NCI-H526 treated with DMSO at 0.1 percent for 48 hours (cell line): ENCODE measurements around the gene BLM.

ENCODE experiments used
- DNase-seq: peaks from one replicate; lab custom pipeline; 2025; lab: John Stamatoyannopoulos, UW

The BLM gene

DNA sequence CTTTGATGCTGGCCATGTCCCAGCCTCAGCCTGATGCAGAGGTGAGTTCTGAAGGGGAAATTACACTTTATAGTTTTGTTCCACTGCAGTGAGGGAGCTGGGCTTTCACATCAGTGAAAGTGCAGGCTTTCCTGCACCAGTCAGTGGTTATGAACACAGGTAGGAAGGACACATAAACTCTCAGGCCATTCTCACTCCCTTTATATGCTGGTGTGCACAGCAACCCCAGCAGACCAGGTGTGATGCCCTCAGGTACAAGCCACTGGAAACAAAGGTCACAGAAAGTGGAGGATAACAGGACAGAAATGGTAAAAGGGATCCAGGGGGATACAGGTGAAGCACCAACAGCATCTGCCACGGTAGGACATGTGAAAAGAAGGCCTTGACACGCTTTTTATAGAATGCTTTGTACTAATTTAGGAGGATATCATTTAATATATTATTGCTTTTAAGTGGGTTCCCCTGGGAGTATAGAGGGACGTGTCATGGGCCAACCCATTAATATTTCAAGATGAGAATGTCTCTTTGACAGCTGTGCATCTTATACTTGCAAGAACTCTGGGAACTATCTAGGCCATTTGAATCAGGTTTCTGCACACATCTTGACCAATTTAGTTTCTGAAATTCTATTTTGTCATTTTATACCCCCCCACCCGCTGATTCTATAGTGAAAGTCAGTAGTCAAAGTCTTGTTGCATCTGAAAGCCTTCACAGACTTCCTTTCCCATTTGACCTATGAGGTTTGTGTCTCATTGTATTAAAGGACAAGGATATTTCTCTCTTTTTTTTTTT is 25.0 kb upstream of the BLM start:
- no peak for DNase-seq

DNA sequence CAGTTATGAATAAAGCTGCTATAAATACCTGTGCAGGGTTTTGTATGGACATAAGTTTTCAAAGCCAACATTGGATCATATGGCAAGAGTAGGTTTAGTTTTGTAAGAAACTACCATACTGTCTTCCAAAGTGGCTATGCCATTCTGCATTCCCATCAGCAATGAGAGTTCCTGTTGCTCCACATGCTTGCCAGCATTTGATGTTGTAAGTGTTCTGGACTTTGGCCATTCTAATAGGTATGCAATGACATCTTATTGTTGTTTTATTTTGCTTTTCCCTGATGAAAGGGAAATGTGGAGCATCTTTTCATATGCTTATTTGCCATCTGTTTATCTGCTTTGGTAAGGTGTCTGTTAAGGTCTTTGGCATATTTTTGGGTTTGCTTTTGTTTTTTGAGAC is 22.2 kb upstream of the BLM start:
- DNase-seq: no peak

DNA sequence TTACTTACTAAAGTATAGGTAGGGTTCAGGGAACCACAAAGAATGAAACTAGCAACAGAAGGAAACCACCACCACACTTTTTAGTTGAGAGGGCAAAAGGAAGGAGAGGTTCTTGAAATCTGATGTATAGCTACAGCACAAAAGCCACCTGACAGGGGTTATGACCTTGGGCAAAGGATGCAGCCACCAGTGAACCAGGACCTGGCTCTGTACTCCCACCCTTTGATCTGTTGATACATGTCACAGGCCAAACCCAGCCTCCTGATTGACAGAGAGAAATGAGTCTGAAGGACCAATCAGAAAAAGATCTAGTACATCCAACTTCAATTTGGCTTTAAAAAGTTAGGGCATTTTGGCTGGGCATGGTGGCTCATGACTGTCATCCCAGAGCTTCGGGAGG is 20.0 kb upstream of the BLM start:
- no peak for DNase-seq

DNA sequence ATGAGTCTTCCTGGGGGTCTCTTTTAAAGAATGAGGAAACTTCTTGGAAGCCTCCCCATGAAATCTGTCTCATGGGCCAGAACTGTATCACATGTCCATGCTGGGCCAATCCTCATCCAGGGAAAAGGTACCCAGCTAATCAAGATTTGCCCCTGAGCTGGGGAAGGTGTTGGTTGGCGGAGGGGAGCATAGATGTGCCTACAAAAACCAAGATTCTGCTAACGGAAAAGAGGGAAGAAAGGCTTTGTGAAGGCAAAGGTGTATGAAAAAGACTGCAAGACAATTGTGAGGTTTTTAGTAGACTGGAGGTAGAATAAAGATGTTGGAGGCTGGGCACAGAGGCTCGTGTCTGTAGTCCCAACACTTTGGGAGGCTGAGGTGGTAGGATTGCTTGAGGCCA is 18.5 kb upstream of the BLM start:
- DNase-seq: no peak

DNA sequence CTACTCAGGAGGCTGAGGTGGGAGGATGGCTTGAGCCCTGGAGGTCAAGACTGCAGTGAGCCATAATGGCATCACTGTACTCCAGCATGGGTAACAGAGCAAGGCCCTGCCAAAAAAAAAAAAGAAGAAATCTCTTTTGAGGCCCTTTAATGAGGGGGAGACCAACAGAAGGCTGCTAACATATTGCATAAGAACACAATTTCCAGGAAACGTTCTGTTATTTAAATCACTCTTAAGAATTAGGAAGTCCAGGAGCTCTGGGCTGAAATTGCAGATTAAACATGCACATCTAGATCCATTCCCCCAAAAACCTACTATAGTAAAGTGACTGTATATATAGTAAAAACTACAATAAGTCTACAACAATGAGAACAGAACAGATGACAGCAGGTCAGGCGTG is 16.1 kb upstream of the BLM start:
- no peak for DNase-seq

DNA sequence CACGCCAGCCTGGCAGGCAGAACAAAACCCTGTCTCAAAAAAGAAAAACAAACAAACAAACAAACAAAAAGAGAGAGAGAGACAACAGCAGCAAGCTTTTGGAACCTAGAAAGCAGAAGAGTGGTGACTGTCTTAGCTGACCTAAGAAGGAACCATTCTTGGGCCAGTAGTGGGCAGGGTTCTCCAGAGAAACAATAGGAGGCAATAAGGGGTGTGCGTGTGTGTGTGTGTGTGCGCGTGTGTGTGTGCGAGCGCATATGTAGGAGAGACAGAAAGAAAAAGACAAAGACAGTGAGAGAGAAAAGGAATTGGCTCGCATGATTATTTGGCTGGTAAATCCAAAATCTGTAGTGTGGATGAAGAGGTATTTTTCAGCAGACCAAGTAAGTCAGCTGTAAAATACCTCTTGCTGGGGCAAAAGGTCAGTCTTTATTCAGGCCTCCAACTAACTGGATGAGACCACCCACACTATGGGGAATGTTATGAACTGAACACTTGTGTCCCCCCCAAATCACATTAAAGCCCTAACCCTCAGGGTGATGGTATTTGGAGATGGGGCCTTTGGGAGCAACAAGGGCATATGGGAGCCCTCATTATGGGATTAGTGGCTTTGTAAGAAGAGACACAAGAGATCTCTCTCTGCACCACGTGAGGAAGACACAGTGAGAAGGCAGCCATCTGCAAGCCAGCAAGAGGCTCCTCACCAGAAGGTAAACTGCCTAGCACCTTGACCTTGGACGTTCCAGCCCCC is 15.1 kb upstream of the BLM start:
- no peak for DNase-seq

- DNase-seq: no peak
These were observed 13.7 kb upstream of the BLM start for GRCh38 chr15:90703455-90703854.

- DNase-seq: no peak
These were observed 11.9 kb upstream of the BLM start for GRCh38 chr15:90705212-90705611.

GRCh38 chr15:90706394-90707327 is 10.5 kb upstream of the BLM start:
- DNase-seq: no peak

GRCh38 chr15:90707489-90707888 is 9.7 kb upstream of the BLM start:
- no peak for DNase-seq

DNA sequence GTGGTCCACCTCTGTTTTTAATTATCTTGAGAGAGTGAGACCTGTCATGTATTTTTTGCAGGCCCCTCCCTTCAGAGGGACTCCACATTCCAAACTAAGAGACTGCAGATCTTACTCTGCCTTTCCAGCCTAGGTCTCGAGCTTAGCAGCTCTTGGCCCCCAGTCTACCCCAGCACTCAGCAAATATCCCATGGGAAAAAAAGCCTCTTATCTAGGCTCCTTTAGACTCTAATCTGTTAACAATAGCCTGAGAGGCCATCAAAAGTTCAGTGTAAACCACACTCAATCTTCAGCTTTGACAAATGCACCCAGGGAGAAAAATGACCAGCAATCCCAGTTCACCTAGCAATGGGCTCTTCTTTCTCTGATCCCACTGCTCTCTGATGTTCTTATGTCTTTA is 8.6 kb upstream of the BLM start:
- no peak for DNase-seq

DNA sequence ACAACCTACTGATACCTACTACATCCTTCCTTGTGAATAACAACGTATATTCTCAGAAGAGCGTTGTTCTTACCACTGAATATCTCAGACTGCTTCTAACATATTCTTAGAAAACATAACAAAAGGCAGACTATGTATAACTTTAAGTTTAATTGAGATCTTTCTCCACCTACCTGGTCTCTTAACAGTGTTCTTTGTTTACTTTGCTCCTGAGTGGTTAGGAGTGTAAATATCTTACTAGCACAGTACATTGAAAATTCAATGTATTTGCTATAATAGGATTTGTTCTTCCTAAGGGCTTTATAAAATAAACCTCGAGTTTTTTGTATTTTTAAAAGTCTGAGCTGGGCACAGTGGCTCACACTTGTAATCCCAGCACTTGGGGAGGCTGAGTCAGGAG is 7.9 kb upstream of the BLM start:
- DNase-seq: no peak

- DNase-seq: no peak
These were observed 6.6 kb upstream of the BLM start for GRCh38 chr15:90710436-90711027.

GRCh38 chr15:90711418-90711824 is 5.7 kb upstream of the BLM start:
- DNase-seq: peak; percentile 81

- DNase-seq: peak; percentile 83
These were observed 5.3 kb upstream of the BLM start for GRCh38 chr15:90711842-90712241.

- DNase-seq: no peak
These were observed 4.1 kb upstream of the BLM start for GRCh38 chr15:90713081-90713480.

- DNase-seq: no peak
These were observed 700 bp upstream of the BLM start for GRCh38 chr15:90716317-90716975.

DNA sequence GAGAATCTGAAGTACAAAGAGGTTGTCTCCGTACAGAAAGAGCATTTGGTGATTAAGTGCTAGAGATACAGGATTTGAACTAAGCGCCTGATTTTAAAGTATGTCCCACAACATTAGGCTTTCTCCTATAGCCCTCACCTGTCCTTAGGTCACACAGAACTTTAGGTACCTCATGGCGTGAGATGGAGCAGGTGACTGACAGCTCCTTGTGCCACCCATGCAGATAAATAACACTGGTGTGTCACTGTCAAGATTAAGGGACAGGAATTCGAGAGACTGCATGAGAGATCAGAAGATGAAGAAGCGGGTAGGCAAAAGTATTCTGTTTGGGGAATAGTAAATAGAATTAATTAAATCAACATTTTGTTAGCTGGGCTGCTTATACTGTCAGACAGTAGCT is 1.1 kb downstream of the BLM start:
- DNase-seq: no peak

DNA sequence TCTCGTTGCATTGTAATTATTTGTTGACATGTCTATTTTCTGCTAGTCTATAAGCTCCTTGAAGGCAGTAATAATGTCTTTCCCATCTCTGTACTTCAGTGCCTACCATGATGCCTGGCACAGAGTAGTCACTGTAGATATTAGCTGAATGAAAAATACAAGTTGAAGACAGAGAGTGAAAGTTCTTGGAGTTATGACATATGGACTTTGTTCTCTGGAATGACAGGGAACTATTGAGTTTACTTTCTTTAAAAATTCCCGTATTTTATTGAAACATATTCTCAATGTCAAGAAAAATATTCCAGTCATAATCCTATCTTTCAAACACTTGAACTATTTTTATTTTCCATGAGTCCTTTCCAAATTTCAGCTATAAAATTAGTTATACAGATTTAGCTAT is 3.0 kb downstream of the BLM start:
- DNase-seq: no peak

DNA sequence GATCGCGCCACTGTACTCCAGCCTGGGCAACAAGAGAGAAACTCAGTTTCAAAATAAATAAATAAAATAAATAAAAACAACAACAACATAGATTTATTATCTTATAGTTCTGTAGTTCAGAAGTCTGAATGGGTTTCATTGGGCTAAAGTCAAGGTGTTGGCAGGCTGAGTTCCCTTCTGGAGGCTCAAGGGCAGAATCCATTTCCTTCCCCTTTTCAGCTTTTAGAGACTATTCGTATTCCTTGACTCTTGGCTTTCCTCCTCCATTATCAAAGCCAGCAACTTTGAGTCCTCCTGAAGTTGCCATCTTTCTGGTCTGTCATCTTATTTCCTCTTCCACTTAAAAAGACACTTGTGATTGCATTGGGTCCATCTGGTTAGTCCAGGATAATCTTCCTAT is 12.1 kb downstream of the BLM start:
- DNase-seq: no peak

- no peak for DNase-seq
These were observed 13.1 kb downstream of the BLM start for GRCh38 chr15:90730290-90730689.

DNA sequence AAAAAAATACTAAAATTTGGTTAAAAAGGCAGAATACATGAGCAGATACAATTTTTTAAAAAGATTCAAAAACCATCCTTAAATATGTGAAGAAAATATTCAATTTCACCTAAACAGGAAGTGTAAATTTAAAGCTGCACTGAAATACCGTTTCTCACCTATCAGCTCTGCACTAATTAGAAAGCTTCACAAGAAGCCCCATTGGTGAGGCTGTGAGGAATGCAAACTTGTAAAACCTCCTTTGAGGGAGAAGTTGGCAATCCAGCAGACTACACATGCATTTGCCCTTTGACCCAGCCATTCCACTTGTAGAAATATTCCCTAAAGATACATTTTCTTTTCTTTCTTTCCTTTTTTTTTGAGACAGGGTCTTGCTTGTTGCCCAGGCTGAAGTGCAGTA is 18.8 kb downstream of the BLM start:
- DNase-seq: no peak
